SK-N-SH (cell line): ENCODE measurements around the gene SRRD.

ENCODE experiments used
- CTCF ChIP-seq: fragments of 200-600 bp; sonication (generic); IDR thresholded peaks from 2 replicates; pipeline ENCODE4 v1.6.1; 2017; ENCODE audit warnings: antibody characterized with exemption, mild to moderate bottlenecking, moderate library complexity
- JUND ChIP-seq: IDR thresholded peaks from 2 replicates; pipeline ENCODE4 v1.4.0; 2012
- TAF1 ChIP-seq: IDR thresholded peaks from 2 replicates; pipeline ENCODE4 v1.6.1; 2012; ENCODE audit warnings: low read depth, mild to moderate bottlenecking, low read length, moderate library complexity, borderline replicate concordance

- TF ChIP-seq JUND (no peak), CTCF (no peak), TAF1 (no peak)
These were observed 3.7 kb upstream of the SRRD start for GRCh38 chr22:26479792-26480610.
